ENCODE measurements around the gene FSTL5. TPM values are rescaled to one million over a fixed set of nuclear protein-coding genes. Genes with fewer than 3 reads are reported as not detected.

Gene FSTL5
- polyA plus RNA-seq, 3 donors: not detected

- peaks cover 0 to 3% of the 10 kb centered on the region in 2 donors for H3K4me1 ChIP-seq (ENCODE audit: control insufficient read depth in 1 of 2, insufficient read depth in 2 of 2, low read length in 2 of 2)
- H2AFZ ChIP-seq (ENCODE audit: insufficient read depth, low read depth, low read length, poor library complexity, severe bottlenecking): no peak overlapping the region
- Mint-ChIP-seq H3K9me3 (peaks cover 0 to 3% (median 0%) of the 10 kb centered on the region in 7 donors), H3K36me3 (no peaks in the 10 kb centered on the region), H3K4me3 (no peak overlapping the region), H3K27ac (no peak overlapping the region), H3K4me1 (peaks cover 6% of the 10 kb centered on the region), H3K27me3 (ENCODE audit: low read depth in 3 of 3) (peaks cover 14 to 18% (median 16%) of the 10 kb centered on the region in 3 donors)
- no peaks in the 10 kb centered on the region for H3K9me3 ChIP-seq (replicated peaks in 1 of 2; ENCODE audit: control insufficient read depth in 1 of 2, insufficient read depth in 1 of 2, low read length in 2 of 2)
- no peak overlapping the region for H3K27ac ChIP-seq (ENCODE audit: low read depth in 1 of 2, low read length in 2 of 2)
- H4K20me1 ChIP-seq (ENCODE audit: insufficient read depth, low read length): no peaks in the 10 kb centered on the region
- H3K4me3 ChIP-seq (replicated peaks in 1 of 3; ENCODE audit: low read depth in 2 of 3, low read length in 3 of 3): no peak overlapping the region
- no peak overlapping the region for H3K9ac ChIP-seq (ENCODE audit: insufficient read depth, low read length, poor library complexity, severe bottlenecking)
- no peak overlapping the region for H3K4me2 ChIP-seq (replicated peaks; ENCODE audit: extremely low read depth, low read length, poor library complexity, severe bottlenecking)
- H3K79me2 ChIP-seq (ENCODE audit: insufficient read depth, low read length): no peaks in the 10 kb centered on the region
- H3K27me3 ChIP-seq (ENCODE audit: control insufficient read depth in 2 of 2, insufficient read depth in 2 of 2, low read length in 2 of 2): peaks cover 6 to 20% of the 10 kb centered on the region in 2 donors
- DNase-seq: no peak
- TF ChIP-seq CTCF (IDR thresholded peaks at IDR 0.05): no peak
- intact Hi-C loops (cut with micrococcal nuclease): no loop called here
- no peaks in the 10 kb centered on the region for H3K36me3 ChIP-seq (replicated peaks in 1 of 2; ENCODE audit: control insufficient read depth in 1 of 2, insufficient read depth in 2 of 2, low read length in 2 of 2)
Measured at GRCh38 chr4:162164906-162165510, 1.2 kb upstream of the FSTL5 start.

- intact Hi-C loops (cut with micrococcal nuclease): no loop called here
- H2AFZ ChIP-seq (ENCODE audit: insufficient read depth, low read depth, low read length, poor library complexity, severe bottlenecking): no peak overlapping the region
- peaks cover 6% of the 10 kb centered on the region for H3K4me1 Mint-ChIP-seq
- peaks cover 11 to 18% (median 16%) of the 10 kb centered on the region in 3 donors for H3K27me3 Mint-ChIP-seq (ENCODE audit: low read depth in 3 of 3)
- WGBS (ENCODE audit: insufficient coverage): no CpG with 5 or more reads among the region's 2 CpGs
- H3K36me3 Mint-ChIP-seq: no peaks in the 10 kb centered on the region
- H3K4me1 ChIP-seq (ENCODE audit: control insufficient read depth in 1 of 2, insufficient read depth in 2 of 2, low read length in 2 of 2): peaks cover 0 to 3% of the 10 kb centered on the region in 2 donors
- H3K9ac ChIP-seq (ENCODE audit: insufficient read depth, low read length, poor library complexity, severe bottlenecking): no peak overlapping the region
- H3K79me2 ChIP-seq (ENCODE audit: insufficient read depth, low read length): no peaks in the 10 kb centered on the region
- no peaks in the 10 kb centered on the region for H4K20me1 ChIP-seq (ENCODE audit: insufficient read depth, low read length)
- H3K4me2 ChIP-seq (replicated peaks; ENCODE audit: extremely low read depth, low read length, poor library complexity, severe bottlenecking): no peak overlapping the region
- H3K27me3 ChIP-seq (ENCODE audit: control insufficient read depth in 2 of 2, insufficient read depth in 2 of 2, low read length in 2 of 2): peaks cover 6 to 20% of the 10 kb centered on the region in 2 donors
- peaks cover 0 to 2% (median 0%) of the 10 kb centered on the region in 7 donors for H3K9me3 Mint-ChIP-seq
- no peak for DNase-seq
- H3K4me3 Mint-ChIP-seq: no peak overlapping the region
- no peak overlapping the region for H3K4me3 ChIP-seq (replicated peaks in 1 of 3; ENCODE audit: low read depth in 2 of 3, low read length in 3 of 3)
- no peak for TF ChIP-seq CTCF (IDR thresholded peaks at IDR 0.05)
- H3K9me3 ChIP-seq (replicated peaks in 1 of 2; ENCODE audit: control insufficient read depth in 1 of 2, insufficient read depth in 1 of 2, low read length in 2 of 2): no peaks in the 10 kb centered on the region
- H3K27ac Mint-ChIP-seq: no peak overlapping the region
- no peak overlapping the region for H3K27ac ChIP-seq (ENCODE audit: low read depth in 1 of 2, low read length in 2 of 2)
- H3K36me3 ChIP-seq (replicated peaks in 1 of 2; ENCODE audit: control insufficient read depth in 1 of 2, insufficient read depth in 2 of 2, low read length in 2 of 2): no peaks in the 10 kb centered on the region
Measured at GRCh38 chr4:162162672-162163071, 1.1 kb downstream of the FSTL5 start.
